RKO (cell line): ENCODE results near the gene EIF4G3.

ENCODE experiments used
- DNase-seq: peaks from one replicate; pipeline ENCODE4 v3.0.0-alpha.2; 2016; ENCODE audit warnings: low spot score

EIF4G3 gene

GRCh38 chr1:20988943-20989342, 187.8 kb downstream of the EIF4G3 start:
- no peak for DNase-seq

GRCh38 chr1:20987831-20988825, 188.6 kb downstream of the EIF4G3 start:
- DNase-seq = no peak

GRCh38 chr1:20983297-20983889, 193.3 kb downstream of the EIF4G3 start:
- no peak for DNase-seq

DNA sequence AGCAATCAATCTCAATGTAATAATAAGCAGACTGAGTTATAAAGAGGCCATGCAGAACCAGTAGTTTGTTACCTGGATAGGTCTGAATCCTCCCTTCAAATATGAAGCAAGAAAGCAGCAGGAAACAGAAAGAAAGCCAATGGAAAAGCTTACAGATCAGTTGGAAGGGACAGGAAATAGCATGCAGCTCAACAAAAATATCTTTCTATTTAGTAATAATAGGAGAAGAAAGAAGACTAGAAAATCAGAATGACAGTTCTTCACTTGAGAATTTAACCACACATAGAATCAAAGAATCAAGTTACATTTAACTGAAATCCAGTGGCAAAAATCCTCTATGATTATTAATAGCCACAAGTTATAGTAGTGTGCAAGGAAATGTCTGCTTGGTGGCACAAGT, 194.4 kb downstream of the EIF4G3 start:
- DNase-seq = no peak

- DNase-seq = peak; percentile 31
Observed at GRCh38 chr1:20981915-20982314, 194.8 kb downstream of the EIF4G3 start.

GRCh38 chr1:20980051-20980450, 196.6 kb downstream of the EIF4G3 start:
- DNase-seq = no peak

GRCh38 chr1:20978413-20978812, 198.3 kb downstream of the EIF4G3 start:
- peak; percentile 15 for DNase-seq

GRCh38 chr1:20975668-20976067, 201.0 kb downstream of the EIF4G3 start:
- DNase-seq = no peak

DNA sequence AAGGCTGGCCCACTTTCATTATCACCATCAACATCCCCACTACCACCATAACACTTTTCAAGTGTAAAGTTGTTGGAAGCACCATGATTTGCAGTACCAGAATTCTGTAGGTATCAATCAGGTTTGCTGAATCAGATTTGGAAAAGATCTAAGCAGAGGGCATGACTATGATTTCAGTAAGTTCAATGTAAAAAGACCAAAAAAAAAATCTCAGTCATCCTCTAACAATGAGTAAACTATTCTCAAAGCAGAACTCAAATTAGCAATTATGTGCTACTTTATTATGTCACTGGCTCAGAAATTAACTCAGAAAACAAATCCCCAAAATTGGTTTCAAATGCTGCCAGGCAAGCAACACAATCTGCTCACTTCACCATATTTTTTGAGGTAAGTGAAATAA, 201.7 kb downstream of the EIF4G3 start:
- DNase-seq = no peak

- no peak for DNase-seq
Observed at GRCh38 chr1:20974069-20974468, 202.6 kb downstream of the EIF4G3 start.

DNA sequence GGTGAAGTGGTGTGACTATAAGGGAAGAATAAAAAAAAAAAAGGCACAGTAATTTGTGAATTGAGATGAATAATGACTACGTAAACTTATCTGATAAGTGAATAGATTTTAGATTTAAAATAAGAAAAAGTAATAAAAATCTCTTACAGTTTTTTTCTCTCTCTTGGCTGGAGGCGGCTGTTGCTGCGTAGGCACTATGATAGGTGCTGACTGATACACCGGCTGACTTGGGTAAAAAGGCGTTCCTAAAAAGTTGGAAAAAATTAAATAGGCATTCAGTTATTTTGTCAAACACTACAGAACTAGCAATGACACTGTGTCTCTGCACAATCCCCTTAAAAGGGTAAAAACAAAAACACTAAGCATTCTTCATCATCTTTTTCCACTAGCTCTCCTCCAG, 203.8 kb downstream of the EIF4G3 start:
- no peak for DNase-seq

- no peak for DNase-seq
Observed at GRCh38 chr1:20964540-20965484, 211.9 kb downstream of the EIF4G3 start.

DNA sequence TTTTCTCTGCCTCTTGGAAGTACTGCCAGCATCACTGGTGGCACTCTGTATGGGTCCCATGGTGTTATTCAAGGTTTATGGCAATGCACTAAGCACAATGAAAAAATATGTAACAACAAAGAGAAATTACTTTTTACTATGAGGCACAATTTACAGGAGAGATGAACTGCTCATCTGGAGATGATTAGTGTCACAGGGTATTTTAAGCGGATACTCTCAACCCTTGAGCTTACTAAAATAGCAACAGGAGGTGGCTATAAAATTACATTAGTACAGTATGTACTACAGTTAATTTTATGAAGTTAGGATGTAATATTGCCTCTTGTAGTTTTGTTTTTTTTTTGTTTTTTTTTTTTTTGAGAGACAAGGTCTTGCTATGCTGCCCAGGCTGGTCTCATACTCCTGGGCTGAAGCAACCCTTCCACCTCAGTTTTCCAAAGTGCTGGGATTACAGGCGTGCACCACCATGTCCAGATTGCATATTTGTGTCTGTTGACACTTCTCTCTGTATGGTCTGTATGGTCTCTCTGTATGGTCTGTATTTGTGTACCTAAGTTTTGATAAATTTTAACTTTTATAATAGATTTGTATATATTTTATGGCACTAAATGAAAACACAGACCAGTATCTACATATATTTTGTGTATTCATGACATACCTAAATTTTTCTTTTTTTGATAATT, 214.0 kb downstream of the EIF4G3 start:
- no peak for DNase-seq

- DNase-seq = no peak
Observed at GRCh38 chr1:20958430-20958829, 218.3 kb downstream of the EIF4G3 start.

DNA sequence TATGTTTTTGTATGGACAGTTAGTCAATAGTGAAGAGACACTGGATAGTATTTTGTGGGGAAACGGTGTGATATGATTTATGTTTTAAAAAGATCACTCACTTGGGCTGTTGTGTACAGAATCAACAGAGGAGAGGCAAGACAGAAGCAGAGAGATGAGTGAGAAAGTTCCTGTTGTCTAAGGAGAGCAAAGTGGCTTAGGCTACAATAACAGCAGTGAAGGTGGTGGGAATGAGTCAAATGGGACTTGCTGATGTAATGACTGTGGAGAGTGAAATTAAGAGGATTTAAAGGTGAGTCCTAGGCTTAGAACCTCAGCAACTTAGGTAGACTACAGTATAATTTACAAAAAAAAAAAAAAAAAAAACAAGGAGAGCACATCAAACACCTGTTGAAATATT, 220.4 kb downstream of the EIF4G3 start:
- no peak for DNase-seq

DNA sequence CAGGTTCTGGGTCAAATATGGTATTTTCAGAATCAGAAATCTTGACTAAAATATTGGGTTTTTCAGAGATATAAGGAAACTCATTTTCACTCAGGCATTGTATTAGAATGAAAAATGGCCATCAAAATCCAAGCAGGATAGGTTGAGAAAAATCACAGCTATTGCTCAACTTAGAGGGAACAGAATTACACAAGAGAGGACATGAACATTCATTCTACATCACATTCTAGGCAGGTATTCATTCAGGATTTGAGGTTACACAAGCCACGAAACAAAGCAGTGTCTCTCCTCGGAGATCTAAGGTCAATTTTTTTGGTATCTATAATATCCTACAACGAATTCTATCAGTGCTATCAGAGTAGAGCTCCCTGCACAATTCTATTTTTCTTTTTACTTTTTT, 226.0 kb downstream of the EIF4G3 start:
- no peak for DNase-seq

- no peak for DNase-seq
Observed at GRCh38 chr1:20949871-20950590, 226.7 kb downstream of the EIF4G3 start.

- no peak for DNase-seq
Observed at GRCh38 chr1:20948101-20948500, 228.6 kb downstream of the EIF4G3 start.

- no peak for DNase-seq
Observed at GRCh38 chr1:20947409-20947808, 229.3 kb downstream of the EIF4G3 start.

DNA sequence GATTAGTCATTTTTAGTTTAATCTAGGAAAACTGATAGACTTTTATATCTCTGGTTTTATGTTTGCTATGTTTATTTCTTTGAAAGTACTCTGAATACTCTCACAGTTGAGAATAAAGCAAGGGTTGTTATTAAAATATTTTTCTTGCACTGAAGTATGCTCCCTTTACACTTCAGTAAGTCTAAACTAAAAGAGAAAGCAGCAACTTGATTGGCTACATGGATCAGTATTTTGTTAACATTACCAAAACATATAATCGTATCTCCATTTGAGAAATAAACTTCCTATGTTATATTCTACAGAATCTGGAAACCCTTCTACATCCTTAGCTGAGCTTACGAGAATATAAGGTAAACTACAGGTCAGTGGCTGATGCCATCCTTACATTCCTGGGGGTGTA, 240.1 kb downstream of the EIF4G3 start:
- no peak for DNase-seq

DNA sequence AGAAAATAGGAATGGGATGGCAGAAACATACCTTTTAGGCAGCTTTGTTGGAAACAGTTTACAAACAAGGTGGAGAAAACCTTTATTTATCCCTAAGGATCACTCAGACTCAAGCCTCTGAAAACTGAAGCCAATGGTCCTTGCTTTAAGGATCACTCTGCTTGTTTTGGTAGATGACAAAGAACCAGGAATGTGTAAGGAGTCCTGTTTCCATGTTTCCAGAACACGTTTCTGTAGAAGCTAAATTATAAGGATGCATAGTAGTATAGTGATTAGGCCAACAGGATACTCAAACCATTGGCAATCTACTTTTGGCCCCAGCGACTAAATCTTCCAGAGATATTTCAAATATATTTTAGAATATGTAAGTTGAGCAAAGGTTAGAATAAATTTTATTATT, 240.5 kb downstream of the EIF4G3 start:
- no peak for DNase-seq
